ENCODE data around the gene FGF1. TPM values are rescaled to one million over a fixed set of nuclear protein-coding genes. Genes with fewer than 3 reads are reported as not detected.

The FGF1 gene
- total and polyA plus RNA-seq, 2 donors (not counting 3 experiments of a cell fraction or from before 2014, with no cell fraction given), result not detected

GRCh38 chr5:142545650-142546322, 140.1 kb downstream of the FGF1 start:
- no peaks in the 10 kb centered on the region for H3K79me2 ChIP-seq (ENCODE audit: control insufficient read depth, insufficient read depth, low read length)
- H3K27me3 ChIP-seq (ENCODE audit: control insufficient read depth in 2 of 2, insufficient read depth in 2 of 2, low read length in 2 of 2), result no peaks in the 10 kb centered on the region
- TF ChIP-seq MAX (IDR thresholded peaks at IDR 0.05; ENCODE audit: insufficient read depth, insufficient read length) (no peak), EZH2 (IDR thresholded peaks at IDR 0.05; ENCODE audit: borderline replicate concordance, low read depth, low read length, severe bottlenecking) (no peak), JUN (IDR thresholded peaks at IDR 0.05; ENCODE audit: borderline replicate concordance, insufficient read depth, insufficient read length, low read depth) (peak; percentile 58), MYC (IDR thresholded peaks at IDR 0.05; ENCODE audit: low read depth, low read length) (no peak), CTCF (IDR thresholded peaks at IDR 0.05; ENCODE audit: extremely low read depth in 1 of 2, insufficient read depth in 1 of 2, low read depth in 1 of 2, low read length in 2 of 2) (no peak)
- no peak overlapping the region for H3K9ac ChIP-seq (replicated peaks; ENCODE audit: extremely low read depth, insufficient read depth, low read length)
- H3K9me3 ChIP-seq (replicated peaks; ENCODE audit: control insufficient read depth, insufficient read depth, low read length), result no peaks in the 10 kb centered on the region
- TSS peak; percentile 52 for BruUV-seq (replicated peaks)
- no peak overlapping the region for H3K4me3 ChIP-seq (replicated peaks in 1 of 3; ENCODE audit: insufficient read depth in 1 of 3, low read depth in 1 of 3, low read length in 3 of 3)
- peak overlapping the region; percentile 30 for H3K27ac ChIP-seq (ENCODE audit: insufficient read depth, low read depth, low read length)
- CTCF ChIA-PET, result interaction anchor here (0.7 to 12.7 kb wide), 4 partner anchors 120 to 394 kb away, joined by 3 to 128 read pairs (median 4); partner anchors contain the start of gene SPRY4
- no peaks in the 10 kb centered on the region for H4K20me1 ChIP-seq (replicated peaks; ENCODE audit: control insufficient read depth, extremely low read depth, insufficient read depth, low read length)
- FAIRE-seq (no peak), DNase-seq (ENCODE audit: low read depth, low spot score) (peak; percentile 30)
- H3K4me1 ChIP-seq (ENCODE audit: control insufficient read depth, extremely low read depth, insufficient read depth, low read length), result peaks cover 42% of the 10 kb centered on the region
- H3K4me2 ChIP-seq (ENCODE audit: insufficient read depth, low read length), result no peak overlapping the region
- dilution Hi-C loops (cut with MboI; ENCODE audit: extremely low pct_ligation_motif_present, low sequenced_read_pairs) (loop anchor here (5.0 kb wide), 1 partner anchor 393 kb away; no protein-coding TSS in a partner anchor), intact Hi-C loops (cut with micrococcal nuclease) (loop anchor here (5.0 kb wide), 1 partner anchor 98 kb away; no protein-coding TSS in a partner anchor)
- POLR2A ChIA-PET, result no interaction called here
- no peak overlapping the region for H2AFZ ChIP-seq (ENCODE audit: low read depth, low read length)
- H3K36me3 ChIP-seq (ENCODE audit: control insufficient read depth in 2 of 2, extremely low read depth in 1 of 2, insufficient read depth in 2 of 2, low read length in 2 of 2), result no peaks in the 10 kb centered on the region
- no peaks in the 10 kb centered on the region for H3K9me1 ChIP-seq (replicated peaks; ENCODE audit: control insufficient read depth, extremely low read depth, insufficient read depth, low read length)

Data from endothelial cell of umbilical vein (primary cell).